ENCODE results near the gene TMEM54. TPM values are rescaled to one million over a fixed set of nuclear protein-coding genes. Genes with fewer than 3 reads are reported as not detected.
A peak's percentile ranks its signal among the peaks of the same experiment; 100 is the strongest.

Gene TMEM54
- total and polyA plus RNA-seq, 10 of the 15 experiments (the other 5 are each of a cell fraction or from before 2014, with no cell fraction given), result 0.07 to 0.94 (median 0.56) TPM; not detected in 1

- no peaks in the 10 kb centered on the region for H4K20me1 ChIP-seq (ENCODE audit: control insufficient read depth, insufficient read depth)
- TF ChIP-seq IKZF2 (IDR thresholded peaks at IDR 0.05) (0 out of 4 replicates have a peak, but pooled peaks of 1 of the 2 experiments have one; percentile 8), RELA (IDR thresholded peaks at IDR 0.05; ENCODE audit: borderline replicate concordance, partially characterized antibody) (no peak), SRF (IDR thresholded peaks at IDR 0.05; ENCODE audit: low read depth in 2 of 2, low read length in 2 of 2) (no peak), WRNIP1 (IDR thresholded peaks at IDR 0.05; ENCODE audit: borderline replicate concordance, low read depth, low read length) (no peak), RUNX3 (IDR thresholded peaks at IDR 0.05; ENCODE audit: low read length) (peak; percentile 59)
- H3K36me3 ChIP-seq (ENCODE audit: control insufficient read depth in 2 of 2, insufficient read depth in 2 of 2, low read length in 1 of 2), result no peaks in the 10 kb centered on the region
- no peaks in the 10 kb centered on the region; the same call in 2 of the 3 replicates for H3K9me3 ChIP-seq (replicated peaks; ENCODE audit: control insufficient read depth, insufficient read depth, low read length)
- no peak overlapping the region for H3K27ac ChIP-seq (ENCODE audit: control insufficient read depth, insufficient read depth)
- SMC1A ChIA-PET (ENCODE audit: uncharacterized antibody, unreplicated experiment), result no interaction called here
- in situ Hi-C loops (cut with MboI) (no loop called here), intact Hi-C loops (cut with micrococcal nuclease; ENCODE audit: unreplicated experiment) (no loop called here)
- peak; percentile 79 for ATAC-seq
- CTCF ChIA-PET, result interaction anchor here (0.6 to 1.6 kb wide), 4 partner anchors 16 to 136 kb away, joined by 3 to 9 read pairs (median 6); no protein-coding TSS in a partner anchor
- no peak overlapping the region for H3K9ac ChIP-seq (ENCODE audit: control insufficient read depth, insufficient read depth, low read length)
- no peak overlapping the region for H3K4me3 ChIP-seq
- no peaks in the 10 kb centered on the region for H3K27me3 ChIP-seq (replicated peaks in 1 of 2; ENCODE audit: control insufficient read depth in 2 of 2, insufficient read depth in 2 of 2, low read length in 1 of 2)
- no peak for DNase-seq (ENCODE audit: low read depth, low spot score)
- no peaks in the 10 kb centered on the region for H3K79me2 ChIP-seq (ENCODE audit: control insufficient read depth, insufficient read depth, low read length)
- BruUV-seq (replicated peaks), result no TSS peak
- RAD21 ChIA-PET (ENCODE audit: unreplicated experiment), result no interaction called here
- no peak overlapping the region for H3K4me2 ChIP-seq (ENCODE audit: control insufficient read depth, insufficient read depth)
- no peaks in the 10 kb centered on the region; the same call in 1 of the 2 replicates for H3K4me1 ChIP-seq (ENCODE audit: control insufficient read depth, insufficient read depth, low read length)
- FAIRE-seq, result peak; percentile 41
- no peak overlapping the region for H2AFZ ChIP-seq (ENCODE audit: control insufficient read depth, low read depth, low read length)
- WGBS (ENCODE audit: insufficient coverage, insufficient replicate concordance, low lambda C conversion rate, missing lambda C conversion rate), result 1% methylated on average over 7 of the region's 7 CpGs
- POLR2A ChIA-PET, result no interaction called here
Measured at GRCh38 chr1:32917521-32917920, 16.3 kb upstream of the TMEM54 start.

- Histone ChIP-seq H3K4me2 (ENCODE audit: control insufficient read depth, insufficient read depth) (no peak overlapping the region), H3K9ac (ENCODE audit: control insufficient read depth, insufficient read depth, low read length) (no peak overlapping the region), H3K36me3 (ENCODE audit: control insufficient read depth in 2 of 2, insufficient read depth in 2 of 2, low read length in 1 of 2) (no peaks in the 10 kb centered on the region), H3K79me2 (ENCODE audit: control insufficient read depth, insufficient read depth, low read length) (no peaks in the 10 kb centered on the region), H3K9me3 (replicated peaks; ENCODE audit: control insufficient read depth, insufficient read depth, low read length) (no peaks in the 10 kb centered on the region; the same call in 2 of the 3 replicates), H3K27me3 (replicated peaks in 1 of 2; ENCODE audit: control insufficient read depth in 2 of 2, insufficient read depth in 2 of 2, low read length in 1 of 2) (no peaks in the 10 kb centered on the region), H3K27ac (ENCODE audit: control insufficient read depth, insufficient read depth) (no peak overlapping the region), H3K4me3 (no peak overlapping the region), H2AFZ (ENCODE audit: control insufficient read depth, low read depth, low read length) (no peak overlapping the region), H4K20me1 (ENCODE audit: control insufficient read depth, insufficient read depth) (no peaks in the 10 kb centered on the region), H3K4me1 (ENCODE audit: control insufficient read depth, insufficient read depth, low read length) (no peaks in the 10 kb centered on the region; the same call in 1 of the 2 replicates)
- BruUV-seq (replicated peaks), result no TSS peak
- peak; percentile 68 for ATAC-seq
- ChIA-PET POLR2A (no interaction called here), CTCF (interaction anchor here (0.6 to 1.6 kb wide), 3 partner anchors 17 to 40 kb away, joined by 3 to 9 read pairs (median 8); no protein-coding TSS in a partner anchor), SMC1A (ENCODE audit: uncharacterized antibody, unreplicated experiment) (interaction anchor here (1.3 kb wide), 1 partner anchor 15 kb away, joined by 3 read pairs; no protein-coding TSS in a partner anchor), RAD21 (ENCODE audit: unreplicated experiment) (no interaction called here)
- intact Hi-C loops (cut with micrococcal nuclease; ENCODE audit: unreplicated experiment), result no loop called here
- WGBS (ENCODE audit: insufficient coverage, insufficient replicate concordance, low lambda C conversion rate, missing lambda C conversion rate), result 55% methylated on average over 12 of the region's 12 CpGs
- in situ Hi-C loops (cut with MboI), result no loop called here
- peak; percentile 29 to 38; a peak in 1 of 4 replicates for TF ChIP-seq BHLHE40 (IDR thresholded peaks at IDR 0.05; ENCODE audit: borderline replicate concordance in 1 of 2, low read depth in 2 of 2, low read length in 1 of 2)
- TF ChIP-seq BCL11A (IDR thresholded peaks at IDR 0.05; ENCODE audit: low read depth, low read length), result peak; percentile 84
- peak; percentile 45 for TF ChIP-seq MEF2B (IDR thresholded peaks at IDR 0.05; ENCODE audit: partially characterized antibody, poor library complexity, severe bottlenecking)
- 0 out of 2 replicates have a peak, but pooled peaks have one; percentile 14 for TF ChIP-seq RUNX3 (IDR thresholded peaks at IDR 0.05; ENCODE audit: low read length)
- no peak for TF ChIP-seq BCL3 (IDR thresholded peaks at IDR 0.05; ENCODE audit: borderline replicate concordance, insufficient read depth, low read depth, low read length, poor library complexity, severe bottlenecking)
- no peak for FAIRE-seq
- DNase-seq (ENCODE audit: low read depth, low spot score), result no peak
Measured at GRCh38 chr1:32915766-32916706, 14.8 kb upstream of the TMEM54 start.

All from GM12878 (cell line).